ENCODE results near the gene SH2B2.

Gene SH2B2

DNA sequence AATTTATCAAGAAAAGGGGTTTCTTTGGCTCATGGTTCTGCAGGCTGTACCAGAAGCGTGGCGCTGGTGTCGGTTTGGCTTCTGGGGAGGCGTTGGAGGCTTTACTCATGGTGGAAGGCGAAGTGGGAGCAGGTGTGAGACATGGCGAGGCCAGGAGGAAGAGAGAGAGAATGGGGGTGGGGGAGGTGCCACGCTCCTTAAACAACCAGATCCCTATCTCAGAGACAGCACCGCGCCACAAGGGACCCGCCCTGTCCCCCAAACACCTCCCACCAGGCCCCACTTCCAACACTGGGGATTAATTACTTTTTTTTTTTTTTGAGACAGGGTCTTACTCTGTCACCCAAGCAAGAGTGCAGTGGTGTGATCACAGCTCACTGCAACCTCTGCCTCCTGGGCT lies 18.0 kb upstream of the SH2B2 start:
- no peak for DNase-seq

DNA sequence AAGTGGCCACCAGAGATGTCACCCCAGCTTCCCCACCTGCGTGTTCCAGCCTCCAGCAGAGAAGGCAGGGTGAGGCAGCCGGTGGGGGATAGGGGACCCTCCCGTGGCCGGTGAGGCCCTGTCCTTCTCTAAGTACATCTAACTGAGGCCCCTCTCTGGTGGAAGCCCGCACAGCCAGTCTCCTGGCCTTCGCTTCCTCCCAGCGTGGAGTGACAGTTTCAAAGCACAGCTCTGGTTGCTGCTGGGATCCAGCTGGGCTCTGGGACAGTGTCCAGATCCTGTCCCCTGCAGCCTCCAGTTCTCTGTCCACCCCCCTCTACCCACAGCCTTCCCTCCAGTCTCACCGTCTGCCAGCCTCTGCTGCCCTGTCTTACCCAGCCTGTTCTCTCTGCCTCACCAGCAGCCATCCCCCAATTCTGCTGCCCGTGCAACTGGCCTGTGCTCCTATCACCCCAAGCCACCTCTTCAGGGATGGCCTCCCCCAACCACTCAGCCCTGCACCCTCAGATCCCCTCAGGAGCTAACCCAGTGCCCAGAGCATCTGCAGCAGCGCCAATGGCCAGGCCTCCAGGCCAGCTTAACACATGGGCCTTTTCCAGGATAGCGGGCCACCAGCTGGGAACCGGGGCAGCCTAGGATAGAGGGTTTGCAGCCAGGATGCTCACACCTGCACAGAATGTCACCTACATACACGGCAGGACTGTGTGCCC lies 16.3 kb upstream of the SH2B2 start:
- no peak for DNase-seq

GRCh38 chr7:102271158-102271798 lies 15.4 kb upstream of the SH2B2 start:
- DNase-seq, result no peak

GRCh38 chr7:102272075-102272916 lies 14.4 kb upstream of the SH2B2 start:
- DNase-seq, result peak; percentile 81

DNA sequence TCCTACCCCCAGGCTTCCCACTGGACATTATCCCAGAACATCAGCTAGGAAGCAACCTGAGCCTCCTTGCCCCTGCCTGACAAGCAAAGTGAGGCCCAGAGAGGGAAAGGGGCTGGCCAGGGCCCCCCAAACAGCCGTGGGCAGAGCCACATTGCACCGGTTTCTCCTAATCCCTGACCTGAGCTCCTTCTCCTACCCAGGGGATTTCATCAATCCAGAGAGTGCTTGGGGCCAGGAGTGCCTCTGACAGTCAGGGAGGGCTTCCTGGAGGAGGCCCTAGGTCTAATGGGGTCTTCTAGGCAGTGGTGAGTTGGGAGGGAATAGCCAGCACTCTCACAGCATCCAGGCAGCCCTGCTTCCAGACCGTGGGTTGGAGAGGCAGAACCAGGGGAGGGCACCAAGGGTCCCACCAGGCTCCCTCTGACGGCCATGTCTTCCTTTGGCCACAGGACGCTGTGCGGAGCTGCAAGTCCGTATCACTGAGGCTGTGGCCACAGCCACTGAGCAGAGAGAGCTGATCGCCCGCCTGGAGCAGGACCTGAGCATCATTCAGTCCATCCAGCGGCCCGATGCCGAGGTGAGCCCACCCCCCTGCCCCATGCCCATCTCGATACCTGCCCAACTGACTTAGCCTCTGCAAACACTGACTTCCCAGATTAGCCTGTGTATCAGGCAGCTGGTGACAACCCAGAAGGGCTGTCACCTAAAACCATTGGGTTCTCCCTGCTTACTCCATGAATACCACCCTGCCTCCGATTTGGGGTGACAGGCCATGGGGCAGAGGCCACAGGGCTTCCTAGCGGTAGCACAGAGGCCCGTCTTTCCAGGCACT lies 13.5 kb upstream of the SH2B2 start:
- DNase-seq, result no peak

GRCh38 chr7:102273749-102274712 lies 12.6 kb upstream of the SH2B2 start:
- DNase-seq, result no peak

DNA sequence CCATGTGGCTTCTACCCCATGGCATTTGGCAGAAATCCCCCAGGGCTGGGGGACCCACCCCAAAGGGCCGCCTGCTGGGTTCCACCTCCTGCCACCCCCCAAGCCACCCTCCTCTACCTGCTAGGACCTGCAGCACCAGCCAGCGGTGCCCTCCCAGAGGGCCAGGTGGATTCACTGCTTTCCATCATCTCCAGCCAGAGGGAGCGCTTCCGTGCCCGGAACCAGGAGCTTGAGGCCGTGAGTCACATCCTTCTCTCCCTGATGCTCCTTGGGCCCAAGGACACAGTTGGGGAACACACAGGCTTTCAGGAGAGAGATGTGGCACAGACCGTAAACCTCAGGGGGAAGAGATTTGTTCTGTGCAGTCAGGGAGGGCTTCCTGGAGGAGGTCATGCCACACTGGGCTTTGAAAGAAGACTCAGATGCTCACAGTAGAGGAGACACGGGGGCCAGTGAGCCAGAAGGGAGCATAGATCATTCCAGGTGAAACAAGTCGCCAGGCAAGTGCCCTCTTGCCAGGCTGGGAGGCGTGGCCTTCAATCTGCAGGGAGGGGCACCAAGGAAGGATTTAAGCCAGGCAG lies 11.5 kb upstream of the SH2B2 start:
- DNase-seq, result no peak

- DNase-seq, result no peak
Observed at GRCh38 chr7:102277901-102278300, 8.8 kb upstream of the SH2B2 start.

- peak; percentile 53 for DNase-seq
Observed at GRCh38 chr7:102279537-102280400, 6.9 kb upstream of the SH2B2 start.

DNA sequence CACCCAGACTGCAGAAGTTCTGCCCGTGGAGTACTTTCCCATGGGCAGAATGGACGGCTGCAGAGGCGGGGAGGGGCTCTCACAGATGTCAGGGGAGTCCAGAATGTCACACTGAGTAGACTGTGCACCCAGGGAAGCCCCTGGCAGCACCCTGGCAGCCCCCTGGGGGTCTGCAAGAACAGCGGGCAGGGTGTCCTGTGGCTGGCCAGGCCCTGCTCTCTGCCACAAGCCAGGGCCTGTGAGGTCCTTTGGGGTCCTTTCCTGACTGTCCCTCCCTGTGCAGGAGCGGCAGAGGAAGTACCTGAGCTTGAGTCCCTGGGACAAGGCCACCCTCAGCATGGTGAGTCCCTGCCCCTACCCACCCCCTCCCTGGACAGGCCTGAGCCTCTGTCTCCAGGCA lies 6.1 kb upstream of the SH2B2 start:
- no peak for DNase-seq

GRCh38 chr7:102281785-102282184 lies 4.9 kb upstream of the SH2B2 start:
- no peak for DNase-seq

GRCh38 chr7:102282465-102283362 lies 4.0 kb upstream of the SH2B2 start:
- DNase-seq, result no peak

- no peak for DNase-seq
Observed at GRCh38 chr7:102283477-102284189, 3.0 kb upstream of the SH2B2 start.

DNA sequence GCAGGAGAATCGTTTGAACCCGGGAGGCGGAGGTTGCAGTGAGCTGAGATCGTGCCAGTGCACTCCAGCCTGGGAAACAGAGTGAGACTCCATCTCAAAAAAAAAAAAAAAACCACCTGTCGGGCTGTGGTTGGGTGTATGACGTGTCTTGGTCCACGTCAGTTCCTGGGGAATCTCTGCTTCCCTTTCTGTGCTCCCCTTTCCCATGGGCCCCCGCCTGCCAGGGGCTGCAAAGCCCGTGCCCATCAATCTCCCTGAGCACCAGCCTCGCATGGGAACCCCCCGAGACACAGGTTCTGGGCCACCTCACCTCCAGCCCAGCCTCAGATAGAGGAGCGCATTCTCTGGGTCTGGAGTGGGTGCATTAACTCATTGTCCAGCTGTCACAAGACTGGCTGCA lies 2.3 kb upstream of the SH2B2 start:
- no peak for DNase-seq

- no peak for DNase-seq
Observed at GRCh38 chr7:102284891-102285539, 1.7 kb upstream of the SH2B2 start.

GRCh38 chr7:102285540-102286236 lies 980 bp upstream of the SH2B2 start:
- DNase-seq, result no peak

Data from stimulated activated CD4-positive, alpha-beta T cell treated with anti-CD3 and anti-CD28 coated beads, Interleukin-4, amount 100 ng/mL, for 1 hour (primary cell).